ENCODE data around the gene SBK1.
A peak's percentile ranks its signal among the peaks of the same experiment; 100 is the strongest.

The SBK1 gene

GRCh38 chr16:28292731-28293600, 641 bp downstream of the SBK1 start:
- Histone ChIP-seq H3K4me3 (ENCODE audit: low read depth in 1 of 2, low read length in 2 of 2) (peak overlapping the region; percentile 59 to 66), H3K36me3 (ENCODE audit: control insufficient read depth in 1 of 2, insufficient read depth in 2 of 2, low read length in 2 of 2) (no peaks in the 10 kb centered on the region), H3K27ac (ENCODE audit: low read depth, low read length) (no peak overlapping the region), H3K9me3 (ENCODE audit: control insufficient read depth in 1 of 2, low read length in 2 of 2) (no peaks in the 10 kb centered on the region), H3K4me1 (ENCODE audit: control insufficient read depth in 1 of 2, insufficient read depth in 2 of 2, low read length in 2 of 2) (peaks cover 0 to 9% of the 10 kb centered on the region in 2 donors), H3K9ac (ENCODE audit: low read depth in 1 of 2, low read length in 2 of 2) (peak overlapping the region; percentile 37 to 51), H3K27me3 (ENCODE audit: control insufficient read depth in 1 of 2, insufficient read depth in 2 of 2, low read length in 2 of 2) (peaks cover 12 to 17% of the 10 kb centered on the region in 2 donors)

- H3K27me3 ChIP-seq (ENCODE audit: control insufficient read depth in 1 of 2, insufficient read depth in 2 of 2, low read length in 2 of 2), result peaks cover 12 to 17% of the 10 kb centered on the region in 2 donors
- peak overlapping the region in 1 of 2 donors; percentile 37 for H3K9ac ChIP-seq (ENCODE audit: low read depth in 1 of 2, low read length in 2 of 2)
- H3K27ac ChIP-seq (ENCODE audit: low read depth, low read length), result no peak overlapping the region
- H3K4me1 ChIP-seq (ENCODE audit: control insufficient read depth in 1 of 2, insufficient read depth in 2 of 2, low read length in 2 of 2), result peaks cover 0 to 9% of the 10 kb centered on the region in 2 donors
- H3K36me3 ChIP-seq (ENCODE audit: control insufficient read depth in 1 of 2, insufficient read depth in 2 of 2, low read length in 2 of 2), result no peaks in the 10 kb centered on the region
- H3K4me3 ChIP-seq (ENCODE audit: low read depth in 1 of 2, low read length in 2 of 2), result peak overlapping the region; percentile 59 to 66
- no peaks in the 10 kb centered on the region for H3K9me3 ChIP-seq (ENCODE audit: control insufficient read depth in 1 of 2, low read length in 2 of 2)
Measured at GRCh38 chr16:28293601-28293960, 1.3 kb downstream of the SBK1 start.

GRCh38 chr16:28294201-28294600, 1.9 kb downstream of the SBK1 start:
- peaks cover 12 to 17% of the 10 kb centered on the region in 2 donors for H3K27me3 ChIP-seq (ENCODE audit: control insufficient read depth in 1 of 2, insufficient read depth in 2 of 2, low read length in 2 of 2)
- no peak overlapping the region for H3K27ac ChIP-seq (ENCODE audit: low read depth, low read length)
- H3K9ac ChIP-seq (ENCODE audit: low read depth in 1 of 2, low read length in 2 of 2), result no peak overlapping the region
- no peak overlapping the region for H3K4me3 ChIP-seq (ENCODE audit: low read depth in 1 of 2, low read length in 2 of 2)
- H3K9me3 ChIP-seq (ENCODE audit: control insufficient read depth in 1 of 2, low read length in 2 of 2), result no peaks in the 10 kb centered on the region
- no peaks in the 10 kb centered on the region for H3K36me3 ChIP-seq (ENCODE audit: control insufficient read depth in 1 of 2, insufficient read depth in 2 of 2, low read length in 2 of 2)
- peaks cover 0 to 9% of the 10 kb centered on the region in 2 donors for H3K4me1 ChIP-seq (ENCODE audit: control insufficient read depth in 1 of 2, insufficient read depth in 2 of 2, low read length in 2 of 2)

GRCh38 chr16:28295276-28295675, 3.0 kb downstream of the SBK1 start:
- H3K4me3 ChIP-seq (ENCODE audit: low read depth in 1 of 2, low read length in 2 of 2), result no peak overlapping the region
- H3K9ac ChIP-seq (ENCODE audit: low read depth in 1 of 2, low read length in 2 of 2), result no peak overlapping the region
- H3K27ac ChIP-seq (ENCODE audit: low read depth, low read length), result no peak overlapping the region
- peaks cover 12 to 17% of the 10 kb centered on the region in 2 donors for H3K27me3 ChIP-seq (ENCODE audit: control insufficient read depth in 1 of 2, insufficient read depth in 2 of 2, low read length in 2 of 2)
- H3K36me3 ChIP-seq (ENCODE audit: control insufficient read depth in 1 of 2, insufficient read depth in 2 of 2, low read length in 2 of 2), result no peaks in the 10 kb centered on the region
- no peaks in the 10 kb centered on the region for H3K9me3 ChIP-seq (ENCODE audit: control insufficient read depth in 1 of 2, low read length in 2 of 2)
- peaks cover 0 to 9% of the 10 kb centered on the region in 2 donors for H3K4me1 ChIP-seq (ENCODE audit: control insufficient read depth in 1 of 2, insufficient read depth in 2 of 2, low read length in 2 of 2)

- Histone ChIP-seq H3K36me3 (ENCODE audit: control insufficient read depth in 1 of 2, insufficient read depth in 2 of 2, low read length in 2 of 2) (no peaks in the 10 kb centered on the region), H3K4me1 (ENCODE audit: control insufficient read depth in 1 of 2, insufficient read depth in 2 of 2, low read length in 2 of 2) (peaks cover 0 to 4% of the 10 kb centered on the region in 2 donors), H3K4me3 (ENCODE audit: low read depth in 1 of 2, low read length in 2 of 2) (no peak overlapping the region), H3K9ac (ENCODE audit: low read depth in 1 of 2, low read length in 2 of 2) (no peak overlapping the region), H3K27me3 (ENCODE audit: control insufficient read depth in 1 of 2, insufficient read depth in 2 of 2, low read length in 2 of 2) (peaks cover 12 to 17% of the 10 kb centered on the region in 2 donors), H3K27ac (ENCODE audit: low read depth, low read length) (no peak overlapping the region), H3K9me3 (ENCODE audit: control insufficient read depth in 1 of 2, low read length in 2 of 2) (no peaks in the 10 kb centered on the region)
Measured at GRCh38 chr16:28297308-28297707, 5.0 kb downstream of the SBK1 start.

- peaks cover 11 to 15% of the 10 kb centered on the region in 2 donors for H3K27me3 ChIP-seq (ENCODE audit: control insufficient read depth in 1 of 2, insufficient read depth in 2 of 2, low read length in 2 of 2)
- no peak overlapping the region for H3K4me3 ChIP-seq (ENCODE audit: low read depth in 1 of 2, low read length in 2 of 2)
- no peaks in the 10 kb centered on the region for H3K9me3 ChIP-seq (ENCODE audit: control insufficient read depth in 1 of 2, low read length in 2 of 2)
- H3K9ac ChIP-seq (ENCODE audit: low read depth in 1 of 2, low read length in 2 of 2), result no peak overlapping the region
- peaks cover 0 to under 1% of the 10 kb centered on the region in 2 donors for H3K4me1 ChIP-seq (ENCODE audit: control insufficient read depth in 1 of 2, insufficient read depth in 2 of 2, low read length in 2 of 2)
- H3K27ac ChIP-seq (ENCODE audit: low read depth, low read length), result no peak overlapping the region
- H3K36me3 ChIP-seq (ENCODE audit: control insufficient read depth in 1 of 2, insufficient read depth in 2 of 2, low read length in 2 of 2), result no peaks in the 10 kb centered on the region
Measured at GRCh38 chr16:28297784-28298510, 5.6 kb downstream of the SBK1 start.

- Histone ChIP-seq H3K9me3 (ENCODE audit: control insufficient read depth in 1 of 2, low read length in 2 of 2) (no peaks in the 10 kb centered on the region), H3K36me3 (ENCODE audit: control insufficient read depth in 1 of 2, insufficient read depth in 2 of 2, low read length in 2 of 2) (no peaks in the 10 kb centered on the region), H3K9ac (ENCODE audit: low read depth in 1 of 2, low read length in 2 of 2) (no peak overlapping the region), H3K27me3 (ENCODE audit: control insufficient read depth in 1 of 2, insufficient read depth in 2 of 2, low read length in 2 of 2) (peaks cover 8 to 10% of the 10 kb centered on the region in 2 donors), H3K4me3 (ENCODE audit: low read depth in 1 of 2, low read length in 2 of 2) (no peak overlapping the region), H3K27ac (ENCODE audit: low read depth, low read length) (no peak overlapping the region), H3K4me1 (ENCODE audit: control insufficient read depth in 1 of 2, insufficient read depth in 2 of 2, low read length in 2 of 2) (no peaks in the 10 kb centered on the region)
Measured at GRCh38 chr16:28298511-28298878, 6.2 kb downstream of the SBK1 start.

- H3K36me3 ChIP-seq (ENCODE audit: control insufficient read depth in 1 of 2, insufficient read depth in 2 of 2, low read length in 2 of 2), result no peaks in the 10 kb centered on the region
- H3K27ac ChIP-seq (ENCODE audit: low read depth, low read length), result no peak overlapping the region
- H3K4me3 ChIP-seq (ENCODE audit: low read depth in 1 of 2, low read length in 2 of 2), result no peak overlapping the region
- H3K4me1 ChIP-seq (ENCODE audit: control insufficient read depth in 1 of 2, insufficient read depth in 2 of 2, low read length in 2 of 2), result no peaks in the 10 kb centered on the region
- no peak overlapping the region for H3K9ac ChIP-seq (ENCODE audit: low read depth in 1 of 2, low read length in 2 of 2)
- H3K9me3 ChIP-seq (ENCODE audit: control insufficient read depth in 1 of 2, low read length in 2 of 2), result no peaks in the 10 kb centered on the region
- H3K27me3 ChIP-seq (ENCODE audit: control insufficient read depth in 1 of 2, insufficient read depth in 2 of 2, low read length in 2 of 2), result no peaks in the 10 kb centered on the region
Measured at GRCh38 chr16:28300327-28300726, 8.0 kb downstream of the SBK1 start.

- no peak overlapping the region for H3K27ac ChIP-seq (ENCODE audit: low read depth, low read length)
- H3K4me3 ChIP-seq (ENCODE audit: low read depth in 1 of 2, low read length in 2 of 2), result no peak overlapping the region
- H3K4me1 ChIP-seq (ENCODE audit: control insufficient read depth in 1 of 2, insufficient read depth in 2 of 2, low read length in 2 of 2), result no peaks in the 10 kb centered on the region
- no peaks in the 10 kb centered on the region for H3K27me3 ChIP-seq (ENCODE audit: control insufficient read depth in 1 of 2, insufficient read depth in 2 of 2, low read length in 2 of 2)
- H3K9me3 ChIP-seq (ENCODE audit: control insufficient read depth in 1 of 2, low read length in 2 of 2), result no peaks in the 10 kb centered on the region
- no peak overlapping the region for H3K9ac ChIP-seq (ENCODE audit: low read depth in 1 of 2, low read length in 2 of 2)
- H3K36me3 ChIP-seq (ENCODE audit: control insufficient read depth in 1 of 2, insufficient read depth in 2 of 2, low read length in 2 of 2), result no peaks in the 10 kb centered on the region
Measured at GRCh38 chr16:28301154-28301553, 8.8 kb downstream of the SBK1 start.

GRCh38 chr16:28301620-28302019, 9.3 kb downstream of the SBK1 start:
- Histone ChIP-seq H3K4me1 (ENCODE audit: control insufficient read depth in 1 of 2, insufficient read depth in 2 of 2, low read length in 2 of 2) (no peaks in the 10 kb centered on the region), H3K27me3 (ENCODE audit: control insufficient read depth in 1 of 2, insufficient read depth in 2 of 2, low read length in 2 of 2) (no peaks in the 10 kb centered on the region), H3K27ac (ENCODE audit: low read depth, low read length) (no peak overlapping the region), H3K9me3 (ENCODE audit: control insufficient read depth in 1 of 2, low read length in 2 of 2) (no peaks in the 10 kb centered on the region), H3K4me3 (ENCODE audit: low read depth in 1 of 2, low read length in 2 of 2) (no peak overlapping the region), H3K36me3 (ENCODE audit: control insufficient read depth in 1 of 2, insufficient read depth in 2 of 2, low read length in 2 of 2) (no peaks in the 10 kb centered on the region), H3K9ac (ENCODE audit: low read depth in 1 of 2, low read length in 2 of 2) (no peak overlapping the region)

All from duodenal mucosa (tissue), 2 donors.